ENCODE results near the gene RASA1.

- TF ChIP-seq CTCF (conservative IDR thresholded peaks at IDR 0.05) = no peak
- TF ChIP-seq ZFX (IDR thresholded peaks at IDR 0.05) = no peak
Measured at GRCh38 chr5:87421307-87421706, 153.6 kb downstream of the RASA1 start.

Data from C4-2B (cell line).